Natural killer cell treated with Interleukin-12 subunit alpha and Interleukin-12 subunit beta and Interleukin-15 and Interleukin-18, amount 100 ng/mL, for 72 hours (primary cell): ENCODE measurements around the gene SERBP1. TPM values are rescaled to one million over a fixed set of nuclear protein-coding genes. Genes with fewer than 3 reads are reported as not detected.
A peak's percentile ranks its signal among the peaks of the same experiment; 100 is the strongest.

Source experiments
- ATAC-seq, 2 donors: fragments of 150-1000 bp; cut with Tn5 transposase in 1 of 2; sonication (Bioruptor Pico), chemical (Tn5 transposase) in 1 of 2; 2 replicates each; pipeline ENCODE4 v1.10.0; 2021
- DNase-seq: peaks from one replicate; pipeline ENCODE4 v3.0.0; 2022; ENCODE audit warnings: low spot score
- H3K27ac Mint-ChIP-seq, 2 donors: 1 replicate in 1 of 2; 2 replicates in 1 of 2; pipeline ENCODE4 v1.8.0; 2022; ENCODE audit warnings: mixed read lengths in 2 of 2, mild to moderate bottlenecking in 1 of 2, moderate library complexity in 1 of 2
- H3K27me3 Mint-ChIP-seq, 2 donors: 1 replicate in 1 of 2; 2 replicates in 1 of 2; pipeline ENCODE4 v1.8.0; 2022; ENCODE audit warnings: mixed read lengths in 2 of 2
- H3K36me3 Mint-ChIP-seq: one replicate; pipeline ENCODE4 v1.8.0; 2022; ENCODE audit warnings: mixed read lengths
- H3K4me1 Mint-ChIP-seq, 2 donors: 1 replicate in 1 of 2; 2 replicates in 1 of 2; pipeline ENCODE4 v1.8.0; 2022; ENCODE audit warnings: low read depth in 2 of 2, mixed read lengths in 2 of 2, mild to moderate bottlenecking in 1 of 2
- H3K4me3 Mint-ChIP-seq: one replicate; pipeline ENCODE4 v1.8.0; 2022; ENCODE audit warnings: mixed read lengths
- H3K9me3 Mint-ChIP-seq: 2 replicates; pipeline ENCODE4 v1.8.0; 2022; ENCODE audit warnings: mixed read lengths
- total RNA-seq, 2 donors: library from RNA; stranded (reverse); gene quantifications; one replicate each; pipeline ENCODE4 v1.2.3, GENCODE V29; 2022

Gene SERBP1
- total RNA-seq, 2 donors from 2014 or later: 319 to 328 TPM

- peak overlapping the region; percentile 31 to 43 for H3K27ac Mint-ChIP-seq
- H3K9me3 Mint-ChIP-seq: peaks cover 8% of the 10 kb centered on the region
- DNase-seq: no peak
- peaks cover 61% of the 10 kb centered on the region for H3K36me3 Mint-ChIP-seq
- no peak for ATAC-seq
- H3K4me3 Mint-ChIP-seq: no peak overlapping the region
- H3K4me1 Mint-ChIP-seq: peaks cover 3 to 22% of the 10 kb centered on the region in 2 donors
- H3K27me3 Mint-ChIP-seq: no peaks in the 10 kb centered on the region
Measured at GRCh38 chr1:67383999-67384638, 46.1 kb downstream of the SERBP1 start.

- Mint-ChIP-seq H3K27ac (peak overlapping the region; percentile 17 to 35), H3K4me1 (peaks cover 3 to 28% of the 10 kb centered on the region in 2 donors), H3K9me3 (peaks cover 8% of the 10 kb centered on the region)
Measured at GRCh38 chr1:67382292-67382691, 47.9 kb downstream of the SERBP1 start.

DNA sequence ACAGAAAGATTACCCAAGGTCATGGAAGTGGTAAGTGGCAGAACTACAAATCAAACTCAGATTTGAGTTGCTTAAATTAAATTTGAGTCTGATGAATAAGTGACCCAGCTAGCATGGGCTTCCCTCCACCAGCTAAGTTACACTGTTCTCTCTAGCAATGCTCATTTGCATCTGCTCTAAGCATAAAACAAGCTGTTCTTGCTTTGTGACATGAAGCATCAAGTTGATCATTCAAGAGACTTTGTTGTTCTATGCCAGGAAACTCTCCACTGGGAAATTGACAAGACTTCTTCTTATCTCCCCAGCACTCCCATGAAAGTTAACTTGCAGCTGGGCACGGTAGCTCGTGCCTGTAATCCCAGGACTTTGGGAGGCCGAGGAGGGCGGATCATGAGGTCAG lies 49.0 kb downstream of the SERBP1 start:
- H3K27ac Mint-ChIP-seq: no peak overlapping the region
- peaks cover 8% of the 10 kb centered on the region for H3K9me3 Mint-ChIP-seq
- DNase-seq (no peak), ATAC-seq (no peak)
- peaks cover 69% of the 10 kb centered on the region for H3K36me3 Mint-ChIP-seq
- H3K4me3 Mint-ChIP-seq: no peak overlapping the region
- H3K27me3 Mint-ChIP-seq: no peaks in the 10 kb centered on the region
- H3K4me1 Mint-ChIP-seq: peaks cover 7 to 35% of the 10 kb centered on the region in 2 donors

More at GRCh38 chr1:67382292-67382691, 47.9 kb downstream of the SERBP1 start:
- no peak for DNase-seq
- ATAC-seq: no peak
- Mint-ChIP-seq H3K4me3 (no peak overlapping the region), H3K36me3 (peaks cover 62% of the 10 kb centered on the region), H3K27me3 (no peaks in the 10 kb centered on the region)

DNA sequence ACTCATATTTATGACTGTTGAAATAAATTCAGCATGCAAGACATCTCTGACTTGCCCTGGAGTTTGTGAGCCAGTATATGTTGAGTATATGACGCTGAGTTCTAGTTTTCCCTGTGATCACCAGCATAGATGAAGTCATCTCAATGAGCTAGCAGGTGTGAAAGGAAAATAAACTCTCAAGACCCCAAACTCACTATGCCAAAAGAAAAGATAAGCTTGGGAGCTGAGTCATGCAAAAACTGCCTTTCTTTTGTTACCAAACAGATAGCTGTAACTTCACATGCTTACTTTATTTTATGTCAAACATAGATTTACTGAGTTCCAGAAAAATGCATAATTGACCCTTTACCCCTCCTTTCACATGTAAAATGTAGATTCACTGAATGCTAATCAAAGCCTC lies 52.9 kb downstream of the SERBP1 start:
- H3K4me1 Mint-ChIP-seq: peaks cover 13 to 26% of the 10 kb centered on the region in 2 donors
- no peak for DNase-seq
- H3K9me3 Mint-ChIP-seq: no peaks in the 10 kb centered on the region
- H3K27me3 Mint-ChIP-seq: no peaks in the 10 kb centered on the region
- H3K4me3 Mint-ChIP-seq: no peak overlapping the region
- peak overlapping the region; percentile 36 to 42 for H3K27ac Mint-ChIP-seq
- no peak for ATAC-seq
- peaks cover 52% of the 10 kb centered on the region for H3K36me3 Mint-ChIP-seq

DNA sequence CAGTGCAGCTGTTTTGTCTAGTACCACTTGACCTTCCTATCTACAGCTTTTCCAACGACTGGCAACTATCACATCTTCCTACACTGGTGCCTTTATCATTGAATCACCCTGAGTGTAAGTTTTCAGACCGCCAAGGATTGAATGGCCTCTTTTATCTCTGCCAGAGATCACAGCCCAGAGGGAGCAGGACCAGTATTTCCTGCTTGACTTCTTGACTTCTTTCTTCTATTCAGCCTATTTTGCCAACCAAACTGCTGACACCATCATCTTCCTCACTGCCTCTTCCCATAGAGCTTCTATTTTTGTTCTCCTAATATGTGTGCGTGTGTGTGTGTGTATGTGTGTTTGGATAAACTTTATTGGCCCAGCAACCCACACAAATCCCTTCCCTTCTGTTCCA lies 53.8 kb downstream of the SERBP1 start:
- no peak for DNase-seq
- H3K36me3 Mint-ChIP-seq: peaks cover 57% of the 10 kb centered on the region

GRCh38 chr1:67372898-67373297 lies 57.3 kb downstream of the SERBP1 start:
- ATAC-seq: peak; percentile 47 to 51
- no peaks in the 10 kb centered on the region for H3K27me3 Mint-ChIP-seq
- no peaks in the 10 kb centered on the region for H3K9me3 Mint-ChIP-seq
- H3K27ac Mint-ChIP-seq: peak overlapping the region in 1 of 2 donors; percentile 50
- H3K4me3 Mint-ChIP-seq: no peak overlapping the region
- peaks cover 54% of the 10 kb centered on the region for H3K36me3 Mint-ChIP-seq
- H3K4me1 Mint-ChIP-seq: peaks cover 29% of the 10 kb centered on the region in 2 donors
- no peak for DNase-seq

More for the DNA sequence above, 53.8 kb downstream of the SERBP1 start:
- no peak for ATAC-seq
- no peak overlapping the region for H3K4me3 Mint-ChIP-seq
- no peaks in the 10 kb centered on the region for H3K9me3 Mint-ChIP-seq
- H3K27ac Mint-ChIP-seq: peak overlapping the region; percentile 36 to 42
- H3K4me1 Mint-ChIP-seq: peaks cover 22 to 24% of the 10 kb centered on the region in 2 donors
- no peaks in the 10 kb centered on the region for H3K27me3 Mint-ChIP-seq

GRCh38 chr1:67372136-67372535 lies 58.1 kb downstream of the SERBP1 start:
- Mint-ChIP-seq H3K27ac (peak overlapping the region in 1 of 2 donors; percentile 50), H3K36me3 (peaks cover 59% of the 10 kb centered on the region), H3K4me3 (no peak overlapping the region), H3K27me3 (no peaks in the 10 kb centered on the region), H3K4me1 (peaks cover 25 to 32% of the 10 kb centered on the region in 2 donors), H3K9me3 (no peaks in the 10 kb centered on the region)
- ATAC-seq (no peak), DNase-seq (no peak)

GRCh38 chr1:67371681-67372080 lies 58.5 kb downstream of the SERBP1 start:
- H3K9me3 Mint-ChIP-seq: no peaks in the 10 kb centered on the region
- peaks cover 23 to 35% of the 10 kb centered on the region in 2 donors for H3K4me1 Mint-ChIP-seq
- no peak overlapping the region for H3K4me3 Mint-ChIP-seq
- ATAC-seq (no peak), DNase-seq (no peak)
- no peaks in the 10 kb centered on the region for H3K27me3 Mint-ChIP-seq
- peak overlapping the region in 1 of 2 donors; percentile 50 for H3K27ac Mint-ChIP-seq
- H3K36me3 Mint-ChIP-seq: peaks cover 59% of the 10 kb centered on the region

- Mint-ChIP-seq H3K36me3 (peaks cover 55% of the 10 kb centered on the region), H3K4me1 (peaks cover 19 to 31% of the 10 kb centered on the region in 2 donors), H3K9me3 (no peaks in the 10 kb centered on the region), H3K27ac (peak overlapping the region in 1 of 2 donors; percentile 50), H3K4me3 (no peak overlapping the region), H3K27me3 (no peaks in the 10 kb centered on the region)
- DNase-seq: no peak
- ATAC-seq: no peak
Measured at GRCh38 chr1:67371043-67371442, 59.2 kb downstream of the SERBP1 start.

- no peaks in the 10 kb centered on the region for H3K9me3 Mint-ChIP-seq
- ATAC-seq: no peak
- no peak for DNase-seq
- peaks cover 63% of the 10 kb centered on the region for H3K36me3 Mint-ChIP-seq
- H3K4me1 Mint-ChIP-seq: peaks cover 14 to 29% of the 10 kb centered on the region in 2 donors
- H3K27ac Mint-ChIP-seq: peak overlapping the region in 1 of 2 donors; percentile 38
- no peaks in the 10 kb centered on the region for H3K27me3 Mint-ChIP-seq
- H3K4me3 Mint-ChIP-seq: no peak overlapping the region
Measured at GRCh38 chr1:67368046-67368514, 62.1 kb downstream of the SERBP1 start.

DNA sequence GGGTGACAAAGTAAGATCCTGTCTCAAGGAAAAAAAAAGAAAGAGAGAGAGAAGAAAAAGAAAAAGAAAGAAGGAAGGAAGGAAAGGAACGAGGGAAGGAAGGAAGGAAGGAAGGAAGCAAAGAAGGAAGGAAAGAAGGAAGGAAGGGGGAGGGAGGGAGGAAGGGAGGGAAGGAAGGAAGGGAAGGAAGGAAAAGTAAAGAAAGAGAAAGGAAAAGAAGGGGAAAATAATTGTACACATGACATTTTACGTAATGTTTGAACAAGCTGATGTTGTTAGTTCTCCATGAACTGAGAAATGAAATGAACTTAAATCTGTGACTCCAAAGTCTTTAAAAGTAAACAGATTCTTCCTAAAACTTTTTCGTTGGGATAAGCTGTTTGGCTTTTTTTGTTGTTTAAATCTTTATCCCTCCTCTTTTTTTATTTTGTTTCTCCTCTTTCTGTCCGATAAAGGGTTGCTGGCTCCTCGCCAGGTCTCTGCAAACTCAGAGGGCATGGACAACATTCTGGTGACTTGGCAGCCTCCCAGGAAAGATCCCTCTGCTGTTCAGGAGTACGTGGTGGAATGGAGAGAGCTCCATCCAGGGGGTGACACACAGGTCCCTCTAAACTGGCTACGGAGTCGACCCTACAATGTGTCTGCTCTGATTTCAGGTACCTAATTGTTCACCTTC lies 62.7 kb downstream of the SERBP1 start:
- H3K36me3 Mint-ChIP-seq: peaks cover 60% of the 10 kb centered on the region
- no peaks in the 10 kb centered on the region for H3K9me3 Mint-ChIP-seq
- ATAC-seq: no peak
- H3K4me1 Mint-ChIP-seq: peaks cover 17 to 28% of the 10 kb centered on the region in 2 donors
- H3K4me3 Mint-ChIP-seq: peak overlapping the region; percentile 34
- no peaks in the 10 kb centered on the region for H3K27me3 Mint-ChIP-seq
- no peak for DNase-seq
- H3K27ac Mint-ChIP-seq: peak overlapping the region; percentile 38 to 43

GRCh38 chr1:67361641-67362040 lies 68.6 kb downstream of the SERBP1 start:
- no peak for DNase-seq
- no peaks in the 10 kb centered on the region for H3K27me3 Mint-ChIP-seq
- peaks cover 17 to 26% of the 10 kb centered on the region in 2 donors for H3K4me1 Mint-ChIP-seq
- H3K27ac Mint-ChIP-seq: peak overlapping the region; percentile 43 to 59
- no peak overlapping the region for H3K4me3 Mint-ChIP-seq
- no peaks in the 10 kb centered on the region for H3K9me3 Mint-ChIP-seq
- peaks cover 41% of the 10 kb centered on the region for H3K36me3 Mint-ChIP-seq
- ATAC-seq: no peak

GRCh38 chr1:67359592-67359991 lies 70.6 kb downstream of the SERBP1 start:
- Mint-ChIP-seq H3K27ac (peak overlapping the region; percentile 67 to 77), H3K4me1 (peaks cover 23 to 33% of the 10 kb centered on the region in 2 donors), H3K36me3 (peaks cover 39% of the 10 kb centered on the region), H3K4me3 (no peak overlapping the region), H3K27me3 (no peaks in the 10 kb centered on the region), H3K9me3 (peaks cover 4% of the 10 kb centered on the region)
- ATAC-seq (peak; percentile 57 to 60), DNase-seq (no peak)
